Nucleus accumbens (tissue), 56 donors: ENCODE data around the gene DCAF8.
"Not testable (repeated sequence)": the region's sequence is repeated elsewhere in the genome, so short reads cannot be mapped to it uniquely, and the experiment has no call there.

Experiments
- DNase-seq, 56 donors: peaks; one replicate each; lab custom pipeline; 2025; lab: John Stamatoyannopoulos, UW

DCAF8 gene

DNA sequence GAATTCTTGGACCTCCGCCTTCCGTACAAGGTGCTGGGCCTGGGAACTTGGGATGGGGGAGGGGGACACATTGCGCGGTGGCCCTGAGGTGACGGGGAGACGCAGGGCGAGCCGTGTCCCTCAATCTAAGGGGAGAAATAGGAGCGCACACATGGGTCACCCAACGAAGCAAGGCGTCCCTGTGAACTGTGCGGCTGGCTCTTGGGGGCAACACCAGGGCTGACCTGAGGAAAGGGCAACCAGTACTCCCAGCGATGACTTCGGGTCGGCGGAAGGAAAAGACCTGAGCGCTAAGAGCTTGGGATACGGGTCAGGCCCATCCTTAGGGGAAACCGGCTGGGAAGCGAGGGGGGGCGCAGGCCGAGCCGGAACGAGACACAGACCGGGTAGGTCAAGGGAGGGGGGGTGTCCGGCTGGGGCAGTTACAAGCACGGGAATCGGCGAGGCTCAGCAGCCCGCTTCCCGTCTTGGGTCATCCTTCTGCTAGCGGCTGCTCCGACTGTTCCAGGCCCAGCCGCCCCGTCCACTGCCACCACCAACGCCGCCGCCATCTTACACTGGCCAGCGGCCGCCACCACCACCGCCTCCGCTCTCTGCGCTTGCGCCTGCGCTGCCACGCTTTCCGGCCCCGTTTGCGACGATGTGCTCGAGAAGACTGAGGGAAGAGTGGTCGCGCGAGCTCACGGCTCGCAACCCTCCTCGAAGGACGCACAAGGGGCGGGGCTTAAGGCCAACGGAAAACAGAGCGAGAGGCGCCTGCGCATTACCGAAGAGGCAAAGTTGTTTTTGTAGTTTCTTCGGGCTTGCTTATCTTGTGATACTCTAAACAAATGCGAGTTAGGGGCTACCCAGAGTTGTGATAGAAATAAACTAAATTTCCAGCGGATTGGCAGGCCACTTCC is at the start of gene DCAF8:
Gene DCAF8 (minus strand): TSS at position 657 of the 902 bp plus-strand sequence. CDS start 18,541 bp downstream, outside the sequence.
- peak; percentile 47 to 99 (median 95) for DNase-seq

DNA sequence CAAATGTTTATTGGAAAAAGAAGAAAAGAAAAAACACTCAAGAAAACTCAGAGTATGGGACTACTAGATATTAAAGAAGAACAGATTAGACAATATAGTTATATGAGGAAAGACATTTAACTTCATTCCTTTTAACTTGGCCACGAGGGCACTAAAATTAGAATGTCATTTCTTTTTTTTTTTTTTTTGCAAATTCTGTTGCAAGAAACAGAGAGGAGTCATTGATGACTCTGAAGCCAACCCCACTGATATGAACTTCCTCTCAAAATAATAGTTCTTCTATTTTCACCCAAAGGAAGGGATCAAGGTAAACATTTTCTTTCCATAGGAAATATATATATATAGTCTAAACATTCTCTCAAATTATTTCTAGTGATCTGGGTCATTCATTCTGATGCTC is 47.2 kb upstream of the DCAF8 start:
- DNase-seq, result no peak

DNA sequence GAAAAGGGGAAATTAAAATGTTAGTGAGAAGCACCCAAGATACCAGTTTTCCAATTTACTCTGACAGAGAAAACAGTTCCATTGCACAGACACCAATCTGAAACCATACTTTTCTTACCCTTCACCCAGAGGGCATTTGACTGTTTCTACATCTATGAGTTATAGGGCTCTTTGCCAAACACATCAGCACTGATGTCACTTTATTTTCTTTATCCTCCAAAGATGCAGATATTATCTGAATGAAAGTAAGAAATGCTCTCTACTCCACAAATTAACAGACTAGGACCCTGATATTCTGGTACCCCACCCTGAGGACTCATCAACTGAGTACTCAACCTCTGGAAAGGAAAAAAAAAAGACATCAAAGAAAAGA is 46.8 kb upstream of the DCAF8 start:
- DNase-seq, result no peak

- DNase-seq, result no peak
Observed at GRCh38 chr1:160308451-160309184, 46.3 kb upstream of the DCAF8 start.

DNA sequence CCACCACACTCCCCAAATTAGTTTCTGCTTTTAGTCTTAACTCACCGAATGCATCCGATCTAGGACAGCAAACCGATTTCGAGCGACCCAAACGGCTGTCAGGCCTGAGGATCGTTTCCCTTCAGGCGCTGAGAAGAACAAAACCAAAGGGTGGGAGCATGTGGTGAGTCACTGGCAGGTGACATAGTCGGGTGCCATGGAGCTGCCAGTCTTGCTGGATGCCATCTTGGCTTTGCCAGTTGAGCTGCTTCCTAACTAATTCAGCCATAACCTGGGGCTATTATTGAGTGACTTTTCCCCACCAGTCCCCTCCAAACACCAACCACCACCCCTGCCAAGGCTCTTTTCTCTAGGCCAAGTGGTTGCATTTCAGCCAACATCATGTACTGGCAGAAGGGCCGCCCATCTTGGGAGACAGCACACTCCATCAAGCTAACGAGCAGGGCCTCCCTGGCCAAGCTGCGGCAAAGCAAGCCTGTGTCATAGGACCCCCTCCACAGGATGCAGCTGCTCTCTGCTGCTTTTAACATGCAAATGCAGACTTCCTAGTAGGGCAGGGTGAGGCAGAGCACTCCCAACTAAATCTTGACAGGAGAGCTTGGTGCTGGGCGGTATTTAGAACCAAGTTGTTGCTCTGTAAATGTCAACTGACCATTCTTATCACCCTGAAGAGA is 44.9 kb upstream of the DCAF8 start:
- DNase-seq, result peak in 2 of 56 donors; percentile 11 to 38

DNA sequence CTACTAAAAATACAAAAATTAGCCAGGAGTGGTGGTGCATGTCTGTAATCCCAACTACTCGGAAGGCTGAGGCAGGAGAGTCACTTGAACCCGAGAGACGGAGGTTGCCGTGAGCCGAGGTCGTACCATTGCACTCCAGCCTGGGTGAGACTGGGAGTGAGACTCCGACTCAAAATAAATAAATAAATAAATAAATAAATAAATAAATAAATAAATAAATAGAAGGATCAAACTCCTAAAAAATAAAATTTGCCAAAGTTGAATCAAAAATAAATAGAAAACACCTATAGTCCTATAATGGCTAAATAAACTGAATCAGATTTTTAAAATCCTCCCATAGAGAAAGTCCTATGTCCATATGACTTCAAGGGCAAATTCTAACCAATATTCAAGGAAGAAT is 37.8 kb upstream of the DCAF8 start:
- no peak for DNase-seq

GRCh38 chr1:160296036-160296435 is 33.7 kb upstream of the DCAF8 start:
- no peak for DNase-seq

DNA sequence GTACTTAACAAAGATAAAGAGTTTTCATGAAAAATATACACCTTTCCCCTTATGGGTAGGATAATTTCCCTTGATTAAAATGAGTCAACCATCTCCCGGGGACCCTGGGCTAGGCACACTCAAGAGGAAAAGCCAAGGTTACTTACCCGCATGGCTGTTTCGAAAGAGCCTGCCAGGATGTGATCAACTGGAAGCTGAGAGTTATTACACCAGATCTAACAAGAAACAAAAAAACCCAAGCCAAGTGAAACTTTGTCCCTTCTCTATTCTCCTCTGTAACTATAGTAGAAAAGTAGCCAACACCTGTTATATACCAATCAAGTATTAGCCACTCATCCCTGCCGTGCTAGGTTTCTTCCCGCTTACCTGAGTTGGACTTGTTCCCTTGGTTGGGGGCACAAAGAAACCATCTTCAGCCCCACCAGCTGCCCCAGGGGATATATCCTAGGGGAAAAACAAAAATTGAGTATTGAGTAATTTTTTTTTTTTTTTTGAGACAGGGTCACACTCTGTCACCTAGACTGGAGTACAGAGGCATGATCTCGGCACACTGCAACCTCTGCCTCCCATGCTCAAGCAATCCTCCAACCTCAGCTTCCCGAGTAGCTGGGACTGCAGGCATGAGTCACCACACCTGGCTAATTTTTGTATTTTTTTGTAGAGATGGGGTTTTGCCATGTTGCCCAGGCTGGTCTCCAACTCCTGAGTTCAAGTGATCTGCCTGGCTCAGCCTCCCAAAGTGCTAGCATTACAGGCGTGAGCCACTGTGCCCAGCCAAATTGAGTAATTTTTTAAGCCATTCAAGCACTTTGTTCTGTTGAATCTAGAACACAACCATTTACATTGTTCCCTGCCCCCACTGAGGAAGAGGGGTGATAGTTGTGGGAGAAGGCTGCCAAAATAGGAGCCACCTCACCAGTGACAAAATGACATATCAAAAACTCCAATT is 30.9 kb upstream of the DCAF8 start:
- peak in 1 of 56 donors; percentile 9 for DNase-seq

DNA sequence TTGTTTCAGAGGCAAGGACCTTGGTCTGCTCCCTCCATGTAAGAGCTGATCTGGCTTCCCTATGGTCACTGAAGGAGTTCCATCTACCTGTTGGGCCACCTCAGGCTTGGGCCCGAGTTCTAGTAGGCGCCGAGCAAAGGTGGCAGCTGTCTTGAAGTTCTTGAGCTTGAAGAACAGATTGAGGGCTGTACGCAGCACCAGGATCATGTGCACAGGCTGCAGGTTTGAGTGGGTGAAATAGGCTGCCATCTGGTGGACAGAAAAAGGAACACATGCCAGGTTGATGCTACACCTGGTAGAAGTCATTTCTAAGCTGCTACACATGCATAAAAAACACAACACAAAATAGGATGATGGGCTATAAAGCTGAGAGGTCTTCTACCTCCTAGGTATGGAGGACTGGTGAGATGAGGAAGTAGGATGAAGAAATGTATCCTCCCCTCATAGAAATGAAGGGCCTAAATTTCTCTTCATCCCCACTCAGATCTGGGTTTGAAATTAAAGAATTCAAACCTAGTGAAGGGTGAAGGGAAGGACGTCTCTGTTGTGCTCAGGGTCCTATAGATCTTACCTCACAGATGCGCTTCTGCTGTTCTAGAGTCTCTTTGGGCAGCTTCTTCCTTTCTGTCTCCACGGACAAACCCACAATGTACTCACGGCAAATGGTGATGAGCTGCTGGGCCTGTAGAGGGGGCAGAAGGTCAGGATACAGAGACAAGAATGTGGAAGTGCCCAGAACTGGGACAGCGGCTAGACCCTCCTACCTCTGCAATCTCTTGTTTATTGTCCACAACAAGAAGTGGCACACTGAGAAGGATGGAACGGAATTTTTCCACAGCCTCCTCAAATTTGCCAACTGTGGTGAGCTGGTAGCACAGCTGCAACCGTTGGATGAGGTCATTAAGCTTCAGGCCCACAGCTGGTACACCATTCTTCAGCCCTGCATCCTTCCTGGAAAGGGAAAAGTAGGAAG is 29.2 kb upstream of the DCAF8 start:
- peak in 53 of 56 donors; percentile 1 to 83 (median 35) for DNase-seq

DNA sequence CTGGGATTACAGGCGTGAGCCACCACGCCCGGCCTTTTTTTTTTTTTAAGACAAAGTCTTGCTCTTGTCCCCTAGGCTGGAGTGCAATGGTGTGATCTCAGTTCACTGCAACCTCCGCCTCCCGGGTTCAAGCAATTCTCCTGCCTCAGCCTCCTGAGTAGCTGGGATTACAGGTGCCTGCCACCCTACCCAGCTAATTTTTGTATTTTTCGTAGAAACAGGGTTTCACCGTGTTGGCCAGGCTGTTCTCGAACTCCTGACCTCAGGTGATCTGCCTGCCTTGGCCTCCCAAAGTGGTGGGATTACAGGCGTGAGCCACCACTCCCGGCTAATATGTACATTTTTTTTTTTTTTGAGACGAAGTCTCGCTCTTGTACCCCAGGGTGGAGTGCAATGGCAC is 25.4 kb upstream of the DCAF8 start:
- DNase-seq, result not testable (repeated sequence)

- peak in 1 of 56 donors; percentile 8 for DNase-seq
Observed at GRCh38 chr1:160285506-160285905, 23.2 kb upstream of the DCAF8 start.

- DNase-seq, result peak; percentile 59 to 97 (median 89)
Observed at GRCh38 chr1:160284782-160285344, 22.5 kb upstream of the DCAF8 start, which contains the start of gene PEX19. Gene PEX19 (minus strand): TSS chr1:160285133. CDS start chr1:160285124, 9 bp downstream.

GRCh38 chr1:160284220-160284781 is 22.0 kb upstream of the DCAF8 start:
- no peak for DNase-seq

DNA sequence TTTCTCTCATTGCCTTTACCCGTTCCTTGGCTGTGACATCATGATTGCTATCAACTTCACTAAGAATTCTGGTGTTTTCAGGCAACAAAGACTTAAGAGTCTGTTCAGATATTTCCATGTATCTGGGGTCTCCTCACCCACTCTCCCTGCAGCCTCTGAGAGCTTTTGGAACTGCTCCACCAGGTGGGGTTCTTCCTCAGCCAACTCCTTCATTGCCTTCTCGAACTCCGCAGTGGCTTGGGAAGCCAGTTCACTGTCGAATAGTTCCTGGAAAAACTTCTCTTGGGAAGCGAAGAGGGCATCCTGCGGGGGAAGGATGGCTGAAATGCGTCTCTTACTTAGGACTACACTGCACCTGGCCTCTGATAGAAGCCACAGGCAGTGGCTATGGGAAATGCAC is 20.5 kb upstream of the DCAF8 start:
- no peak for DNase-seq

DNA sequence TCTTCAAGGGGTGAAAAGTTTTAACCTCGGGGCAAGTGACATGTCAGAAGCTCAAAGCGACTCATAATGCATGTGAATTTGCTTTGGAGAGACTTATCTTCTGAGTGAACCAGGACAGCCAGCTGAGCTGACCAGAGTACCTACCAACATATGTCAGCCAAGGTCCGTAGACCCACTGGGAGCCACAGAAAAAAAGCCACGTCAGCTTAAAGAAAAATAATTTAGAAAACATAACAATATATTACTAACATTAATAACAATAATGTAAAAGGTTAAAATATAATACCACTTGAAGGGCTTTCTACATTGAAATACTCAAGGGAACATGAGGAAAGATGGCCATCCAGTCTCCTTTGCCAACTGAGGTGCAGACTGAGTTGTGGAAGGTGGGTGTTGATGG is 15.6 kb upstream of the DCAF8 start:
- no peak for DNase-seq

DNA sequence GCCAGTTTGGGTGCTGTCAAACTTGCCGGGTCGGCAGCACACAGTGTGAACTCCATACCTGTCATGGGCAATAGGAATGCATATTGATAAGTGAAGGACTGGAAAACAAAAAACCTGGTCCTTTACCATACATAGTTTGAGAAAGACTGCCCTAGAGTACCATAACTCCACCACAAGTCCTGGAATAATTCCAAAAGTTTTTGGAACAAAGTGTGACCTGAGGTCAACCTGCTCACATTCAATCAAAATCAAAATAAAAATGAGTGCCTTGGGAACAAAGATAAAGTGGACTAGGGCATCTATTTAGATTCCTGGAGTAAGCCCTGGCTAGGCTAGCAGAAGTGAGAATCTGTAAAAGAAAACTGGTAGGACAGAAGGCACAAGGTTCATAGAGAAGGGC is 15.0 kb upstream of the DCAF8 start:
- no peak for DNase-seq

- DNase-seq, result no peak
Observed at GRCh38 chr1:160271025-160271424, 8.7 kb upstream of the DCAF8 start.
